ENCODE results near the gene DNAJC30. TPM values are rescaled to one million over a fixed set of nuclear protein-coding genes. Genes with fewer than 3 reads are reported as not detected.

DNAJC30 gene
- polyA plus RNA-seq, 1 of the 3 experiments (the other 2 are of a cell fraction), result 11.0 TPM

DNA sequence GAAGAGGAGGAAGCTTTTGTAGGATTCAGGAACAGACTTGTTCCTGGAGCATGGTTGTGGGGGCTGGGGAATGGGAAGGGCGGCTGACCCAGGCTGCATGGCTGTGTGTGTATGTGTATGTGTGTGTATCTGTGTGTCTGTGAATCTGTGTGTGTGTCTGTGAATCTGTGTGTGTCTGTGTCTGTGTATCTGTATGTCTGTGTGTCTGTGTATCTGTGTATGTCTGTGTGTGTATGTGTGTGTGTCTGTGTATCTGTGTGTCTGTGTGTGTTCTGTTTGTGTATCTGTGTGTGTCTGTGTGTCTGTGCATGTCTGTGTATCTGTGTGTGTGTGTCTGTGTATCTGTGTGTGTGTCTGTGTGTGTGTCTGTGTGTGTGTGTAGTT lies 42.8 kb upstream of the DNAJC30 start (continued):
- TF ChIP-seq CHD2 (IDR thresholded peaks at IDR 0.05; ENCODE audit: low read length, partially characterized antibody) (no peak), FOXJ3 (CRISPR knock-in tag; IDR thresholded peaks at IDR 0.05) (no peak), TCF12 (IDR thresholded peaks at IDR 0.05) (no peak), FOSL2 (IDR thresholded peaks at IDR 0.05; ENCODE audit: borderline replicate concordance, low read depth) (no peak), EZH2phosphoT487 (IDR thresholded peaks at IDR 0.05; ENCODE audit: borderline replicate concordance, low read depth) (no peak), SMC3 (IDR thresholded peaks at IDR 0.05; ENCODE audit: low read depth, low read length) (no peak)

DNA sequence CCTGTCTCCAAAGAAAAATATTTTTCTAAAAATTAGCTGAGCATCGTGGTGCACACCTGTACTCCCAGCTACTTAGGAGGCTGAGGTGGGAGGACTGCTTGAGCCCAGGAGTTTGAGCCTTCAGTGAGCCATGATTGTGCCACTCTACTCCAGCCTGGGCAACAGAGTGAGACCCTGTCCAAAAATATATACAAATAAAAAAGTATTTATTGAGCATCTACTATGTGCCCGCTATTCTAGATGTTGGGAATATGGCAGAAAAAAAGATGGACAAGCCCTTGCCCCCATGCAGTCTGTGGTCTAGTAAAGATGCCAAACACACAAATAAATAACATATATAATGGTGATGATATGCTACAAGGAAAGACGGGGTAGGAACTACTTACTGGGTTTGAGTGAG lies 40.6 kb upstream of the DNAJC30 start:
- CTCF ChIA-PET, result interaction anchor here (1.1 to 8.6 kb wide), 5 partner anchors 14 to 117 kb away, joined by 3 to 326 read pairs (median 4); partner anchors contain the start of gene ABHD11

DNA sequence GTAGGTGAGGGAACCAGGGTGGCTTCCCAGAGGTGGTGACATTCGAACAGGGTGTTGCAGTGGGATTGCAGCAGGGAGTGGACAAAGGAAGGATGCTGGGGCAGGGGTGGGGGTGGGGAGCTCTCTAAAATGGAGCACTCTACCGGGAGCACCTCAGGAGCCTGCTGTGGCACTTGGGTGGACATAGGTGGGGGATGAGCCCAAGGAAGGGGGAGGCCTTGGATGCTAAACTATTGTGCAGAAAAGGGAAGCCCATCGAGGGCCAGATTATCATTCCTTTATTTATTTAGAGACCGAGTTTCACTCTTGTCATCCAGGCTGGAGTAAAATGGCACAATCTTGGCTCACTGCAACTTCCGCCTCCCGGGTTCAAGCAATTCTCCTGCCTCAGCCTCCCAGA lies 39.5 kb upstream of the DNAJC30 start:
- Histone ChIP-seq H3K4me1 (ENCODE audit: control insufficient read depth in 1 of 2, insufficient read depth in 2 of 2, low read depth in 1 of 2, low read length in 1 of 2) (peaks cover 5 to 22% of the 10 kb centered on the region in 2 experiments; a peak in 2 of 4 replicates), H3K9me2 (no peaks in the 10 kb centered on the region), H3F3A (replicated peaks; ENCODE audit: insufficient read depth) (peaks cover 14% of the 10 kb centered on the region), H2AFZ (ENCODE audit: low read depth) (no peak overlapping the region), H3K27me3 (ENCODE audit: insufficient read depth) (no peaks in the 10 kb centered on the region), H3K9me3 (no peaks in the 10 kb centered on the region), H3K79me2 (ENCODE audit: insufficient read depth) (peaks cover 17% of the 10 kb centered on the region), H3K27ac (ENCODE audit: low read depth in 2 of 2, low read length in 1 of 2) (no peak overlapping the region), H3K4me2 (no peak overlapping the region), H3K36me3 (replicated peaks in 1 of 2; ENCODE audit: control insufficient read depth in 1 of 2, insufficient read depth in 2 of 2, low read length in 1 of 2) (no peaks in the 10 kb centered on the region), H3K4me3 (ENCODE audit: low read depth in 2 of 2, low read length in 1 of 2) (no peak overlapping the region), H4K20me1 (ENCODE audit: insufficient read depth) (peaks cover 7% of the 10 kb centered on the region), H3K9ac (no peak overlapping the region)
- WGBS (ENCODE audit: low lambda C conversion rate), result 69% methylated on average over 6 of the region's 6 CpGs
- DNase-seq, result no peak
- TF ChIP-seq NRF1 (IDR thresholded peaks at IDR 0.05; ENCODE audit: low read depth, low read length) (no peak), RCOR1 (IDR thresholded peaks at IDR 0.05; ENCODE audit: low read length) (no peak), GABPA (IDR thresholded peaks at IDR 0.05; ENCODE audit: low read depth) (no peak), FOSL2 (IDR thresholded peaks at IDR 0.05; ENCODE audit: borderline replicate concordance, low read depth) (no peak), FOXJ3 (CRISPR knock-in tag; IDR thresholded peaks at IDR 0.05) (no peak), TEAD4 (IDR thresholded peaks at IDR 0.05; ENCODE audit: borderline replicate concordance, insufficient read depth) (no peak), RAD21 (IDR thresholded peaks at IDR 0.05; ENCODE audit: low read length) (no peak), NFIC (IDR thresholded peaks at IDR 0.05; ENCODE audit: borderline replicate concordance) (no peak), JUND (IDR thresholded peaks at IDR 0.05) (no peak)
- TF ChIP-seq, protein P1, sequence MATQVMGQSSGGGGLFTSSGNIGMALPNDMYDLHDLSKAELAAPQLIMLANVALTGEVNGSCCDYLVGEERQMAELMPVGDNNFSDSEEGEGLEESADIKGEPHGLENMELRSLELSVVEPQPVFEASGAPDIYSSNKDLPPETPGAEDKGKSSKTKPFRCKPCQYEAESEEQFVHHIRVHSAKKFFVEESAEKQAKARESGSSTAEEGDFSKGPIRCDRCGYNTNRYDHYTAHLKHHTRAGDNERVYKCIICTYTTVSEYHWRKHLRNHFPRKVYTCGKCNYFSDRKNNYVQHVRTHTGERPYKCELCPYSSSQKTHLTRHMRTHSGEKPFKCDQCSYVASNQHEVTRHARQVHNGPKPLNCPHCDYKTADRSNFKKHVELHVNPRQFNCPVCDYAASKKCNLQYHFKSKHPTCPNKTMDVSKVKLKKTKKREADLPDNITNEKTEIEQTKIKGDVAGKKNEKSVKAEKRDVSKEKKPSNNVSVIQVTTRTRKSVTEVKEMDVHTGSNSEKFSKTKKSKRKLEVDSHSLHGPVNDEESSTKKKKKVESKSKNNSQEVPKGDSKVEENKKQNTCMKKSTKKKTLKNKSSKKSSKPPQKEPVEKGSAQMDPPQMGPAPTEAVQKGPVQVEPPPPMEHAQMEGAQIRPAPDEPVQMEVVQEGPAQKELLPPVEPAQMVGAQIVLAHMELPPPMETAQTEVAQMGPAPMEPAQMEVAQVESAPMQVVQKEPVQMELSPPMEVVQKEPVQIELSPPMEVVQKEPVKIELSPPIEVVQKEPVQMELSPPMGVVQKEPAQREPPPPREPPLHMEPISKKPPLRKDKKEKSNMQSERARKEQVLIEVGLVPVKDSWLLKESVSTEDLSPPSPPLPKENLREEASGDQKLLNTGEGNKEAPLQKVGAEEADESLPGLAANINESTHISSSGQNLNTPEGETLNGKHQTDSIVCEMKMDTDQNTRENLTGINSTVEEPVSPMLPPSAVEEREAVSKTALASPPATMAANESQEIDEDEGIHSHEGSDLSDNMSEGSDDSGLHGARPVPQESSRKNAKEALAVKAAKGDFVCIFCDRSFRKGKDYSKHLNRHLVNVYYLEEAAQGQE (IDR thresholded peaks at IDR 0.05; ENCODE audit: low read depth, low read length), result no peak
- TF ChIP-seq, protein P2, sequence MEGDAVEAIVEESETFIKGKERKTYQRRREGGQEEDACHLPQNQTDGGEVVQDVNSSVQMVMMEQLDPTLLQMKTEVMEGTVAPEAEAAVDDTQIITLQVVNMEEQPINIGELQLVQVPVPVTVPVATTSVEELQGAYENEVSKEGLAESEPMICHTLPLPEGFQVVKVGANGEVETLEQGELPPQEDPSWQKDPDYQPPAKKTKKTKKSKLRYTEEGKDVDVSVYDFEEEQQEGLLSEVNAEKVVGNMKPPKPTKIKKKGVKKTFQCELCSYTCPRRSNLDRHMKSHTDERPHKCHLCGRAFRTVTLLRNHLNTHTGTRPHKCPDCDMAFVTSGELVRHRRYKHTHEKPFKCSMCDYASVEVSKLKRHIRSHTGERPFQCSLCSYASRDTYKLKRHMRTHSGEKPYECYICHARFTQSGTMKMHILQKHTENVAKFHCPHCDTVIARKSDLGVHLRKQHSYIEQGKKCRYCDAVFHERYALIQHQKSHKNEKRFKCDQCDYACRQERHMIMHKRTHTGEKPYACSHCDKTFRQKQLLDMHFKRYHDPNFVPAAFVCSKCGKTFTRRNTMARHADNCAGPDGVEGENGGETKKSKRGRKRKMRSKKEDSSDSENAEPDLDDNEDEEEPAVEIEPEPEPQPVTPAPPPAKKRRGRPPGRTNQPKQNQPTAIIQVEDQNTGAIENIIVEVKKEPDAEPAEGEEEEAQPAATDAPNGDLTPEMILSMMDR (IDR thresholded peaks at IDR 0.05), result no peak
- CTCF ChIA-PET, result interaction anchor here (1.4 to 8.6 kb wide), 3 partner anchors 15 to 116 kb away, joined by 3 to 326 read pairs (median 89); partner anchors contain the start of gene ABHD11
- POLR2A ChIA-PET, result no interaction called here

More for the DNA sequence above, 40.6 kb upstream of the DNAJC30 start:
- H3K4me1 ChIP-seq (ENCODE audit: control insufficient read depth in 1 of 2, insufficient read depth in 2 of 2, low read depth in 1 of 2, low read length in 1 of 2), result peaks cover 5 to 11% of the 10 kb centered on the region in 2 experiments; a peak in 2 of 4 replicates
- peaks cover 8% of the 10 kb centered on the region for H3F3A ChIP-seq (replicated peaks; ENCODE audit: insufficient read depth)
- H3K36me3 ChIP-seq (replicated peaks in 1 of 2; ENCODE audit: control insufficient read depth in 1 of 2, insufficient read depth in 2 of 2, low read length in 1 of 2), result no peaks in the 10 kb centered on the region
- H3K4me3 ChIP-seq (ENCODE audit: low read depth in 2 of 2, low read length in 1 of 2), result no peak overlapping the region
- H2AFZ ChIP-seq (ENCODE audit: low read depth), result no peak overlapping the region
- H3K9ac ChIP-seq, result no peak overlapping the region
- no peak overlapping the region for H3K27ac ChIP-seq (ENCODE audit: low read depth in 2 of 2, low read length in 1 of 2)
- no peaks in the 10 kb centered on the region for H3K9me2 ChIP-seq
- 75% methylated on average over 3 of the region's 3 CpGs for WGBS (ENCODE audit: low lambda C conversion rate)
- peaks cover 6% of the 10 kb centered on the region for H3K79me2 ChIP-seq (ENCODE audit: insufficient read depth)
- no peaks in the 10 kb centered on the region for H3K9me3 ChIP-seq
- no peaks in the 10 kb centered on the region for H4K20me1 ChIP-seq (ENCODE audit: insufficient read depth)
- no peak for DNase-seq
- H3K27me3 ChIP-seq (ENCODE audit: insufficient read depth), result no peaks in the 10 kb centered on the region
- TF ChIP-seq GABPA (IDR thresholded peaks at IDR 0.05; ENCODE audit: low read depth), result no peak
- TF ChIP-seq USF2 (IDR thresholded peaks at IDR 0.05; ENCODE audit: borderline replicate concordance, low read depth, low read length), result no peak
- POLR2A ChIA-PET, result no interaction called here
- no peak overlapping the region for H3K4me2 ChIP-seq

All from SK-N-SH (cell line).